IPS DF 4.7 (cell line): ENCODE measurements around the gene KNTC1.
"Not testable (repeated sequence)": the region's sequence is repeated elsewhere in the genome, so short reads cannot be mapped to it uniquely, and the experiment has no call there.

Experiments used
- DNase-seq: peaks from one replicate; pipeline ENCODE4 v3.0.0-alpha.2; 2013; ENCODE audit warnings: low spot score; ENCODE audit errors: extremely low read depth

Gene KNTC1

GRCh38 chr12:122508163-122508562, 18.9 kb upstream of the KNTC1 start:
- DNase-seq: no peak

DNA sequence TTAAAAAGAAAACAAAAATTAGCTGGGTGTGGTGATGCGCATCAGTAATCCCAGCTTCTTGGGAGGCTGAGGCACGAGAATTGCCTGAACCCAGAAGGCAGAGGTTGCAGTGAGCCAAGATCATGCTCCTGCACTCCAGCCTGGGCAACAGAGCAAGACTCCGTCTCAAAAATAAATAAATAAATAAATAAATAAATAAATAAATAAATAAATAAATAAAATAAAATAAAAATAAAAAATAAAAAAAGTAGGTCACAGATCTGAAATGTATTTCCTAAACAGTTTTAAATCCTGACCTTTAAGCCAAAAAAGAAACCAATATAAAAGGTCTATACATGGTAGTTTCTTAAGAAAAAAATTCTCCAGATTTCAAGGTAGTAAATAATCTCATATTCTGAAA, 14.0 kb upstream of the KNTC1 start:
- DNase-seq: not testable (repeated sequence)

DNA sequence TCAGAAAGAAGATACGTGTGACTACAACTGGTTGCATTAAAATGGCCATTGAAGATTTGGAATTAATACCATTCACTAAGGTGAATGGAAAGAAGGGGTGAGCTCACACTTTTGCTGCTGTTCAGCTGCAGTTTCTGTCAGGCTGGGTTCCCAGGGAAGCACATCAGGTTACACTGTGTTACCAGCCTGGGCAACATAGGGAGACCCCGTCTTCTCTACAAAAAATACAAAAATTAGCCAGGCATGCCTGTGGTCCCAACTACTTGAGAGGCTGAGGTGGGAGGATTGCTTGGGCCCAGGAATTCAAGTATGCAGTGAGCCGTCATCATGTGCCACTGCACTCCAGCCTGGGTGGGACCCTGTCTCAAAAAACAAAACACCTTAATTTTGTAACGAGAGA, 13.4 kb upstream of the KNTC1 start:
- DNase-seq: no peak

DNA sequence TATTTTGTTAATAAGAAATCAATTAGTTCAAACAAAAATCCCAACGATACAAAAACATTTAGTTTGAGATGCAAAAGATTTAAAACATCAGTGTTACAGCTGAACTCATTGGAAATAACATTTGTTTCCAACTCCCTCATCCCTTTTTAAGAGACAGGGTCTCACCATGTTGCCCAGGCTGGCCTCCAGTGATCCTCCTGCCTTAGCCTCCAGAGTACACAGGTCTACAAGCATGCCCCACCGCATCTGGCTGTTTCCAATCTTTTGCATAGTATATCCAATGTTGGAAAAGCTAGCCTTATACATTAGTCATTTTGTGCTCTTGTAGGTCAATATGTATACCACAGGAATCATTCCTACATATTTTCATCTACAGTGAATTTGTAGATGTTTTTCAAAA, 11.8 kb upstream of the KNTC1 start:
- no peak for DNase-seq

GRCh38 chr12:122516544-122517361, 10.3 kb upstream of the KNTC1 start:
- DNase-seq: no peak

- no peak for DNase-seq
Measured at GRCh38 chr12:122517877-122518276, 9.2 kb upstream of the KNTC1 start.

DNA sequence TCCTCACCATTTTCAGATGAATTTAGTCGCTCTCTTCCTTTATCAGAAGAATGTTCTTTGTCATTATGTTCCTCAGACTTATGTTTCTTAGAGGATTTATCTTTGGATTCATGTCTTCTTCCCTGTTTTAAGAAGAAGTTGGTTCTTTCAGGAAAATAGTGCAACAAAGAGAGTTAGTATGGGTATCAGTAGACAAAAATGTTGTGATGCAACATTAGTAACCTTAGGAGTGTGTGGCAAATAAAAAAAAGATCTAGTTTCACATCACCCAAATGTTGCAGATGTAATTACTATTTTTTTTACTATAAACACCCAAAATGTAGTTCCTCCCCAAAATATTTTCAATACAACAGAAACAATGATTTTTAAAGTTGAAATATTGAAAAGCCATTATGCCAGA, 8.1 kb upstream of the KNTC1 start:
- no peak for DNase-seq

GRCh38 chr12:122519418-122519817, 7.6 kb upstream of the KNTC1 start:
- DNase-seq: no peak

GRCh38 chr12:122520676-122521075, 6.4 kb upstream of the KNTC1 start:
- no peak for DNase-seq

DNA sequence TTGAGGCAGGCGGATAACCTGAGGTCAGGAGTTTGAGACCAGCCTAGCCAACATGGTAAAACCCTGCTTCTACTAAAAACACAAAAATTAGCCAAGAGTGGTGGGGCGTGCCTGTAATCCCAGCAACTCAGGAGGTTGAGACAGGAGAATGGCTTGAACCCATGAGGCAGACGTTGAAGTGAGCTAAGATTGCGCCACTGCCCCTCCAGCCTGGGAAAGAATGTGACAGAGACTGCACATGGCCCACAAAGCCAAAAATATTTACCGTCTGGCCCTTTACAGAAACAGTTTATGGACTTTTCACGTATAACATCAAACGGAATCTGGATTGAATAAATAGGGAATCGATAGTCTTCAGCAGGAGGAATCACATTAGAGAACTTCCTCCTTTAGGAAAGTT, 3.8 kb upstream of the KNTC1 start:
- DNase-seq: no peak

DNA sequence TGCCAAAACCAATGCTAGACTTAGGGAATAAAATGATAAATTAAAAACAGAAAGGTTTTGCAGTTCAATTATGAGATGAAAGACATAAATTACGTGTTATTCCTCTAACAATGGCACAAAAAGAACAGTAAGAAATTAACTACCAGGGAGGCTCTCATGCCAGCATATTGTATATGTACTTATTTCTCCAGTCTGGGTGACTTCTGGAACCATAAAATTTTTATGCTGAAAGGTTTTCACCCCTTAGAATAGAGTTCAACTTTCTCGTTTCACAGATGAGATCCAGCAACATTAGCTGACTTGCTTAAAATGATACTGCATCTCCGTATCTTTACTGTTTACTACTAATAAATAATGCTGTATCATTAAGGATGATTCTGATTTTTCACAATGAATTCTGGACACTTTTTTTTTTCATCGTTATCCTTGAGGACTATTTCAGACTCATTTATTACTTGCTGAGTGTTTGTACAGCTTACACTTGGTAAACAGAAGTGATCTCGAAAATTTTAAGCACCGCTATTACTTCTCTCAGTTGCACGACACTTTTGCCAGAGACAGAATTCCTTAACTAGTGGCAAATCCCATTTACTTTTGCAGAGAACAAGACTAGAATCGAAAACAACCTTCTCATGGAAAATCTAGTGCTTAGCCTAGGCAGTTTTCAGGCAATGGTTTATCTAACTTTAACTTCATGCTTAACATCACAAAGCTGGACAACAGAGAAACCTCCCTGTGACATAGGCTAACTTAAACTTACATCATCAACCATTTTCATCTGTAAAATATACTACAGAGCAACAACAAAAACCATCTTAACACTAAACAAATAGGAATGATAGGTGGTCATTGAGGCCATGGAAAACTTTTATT, 3.0 kb upstream of the KNTC1 start:
- no peak for DNase-seq

- DNase-seq: no peak
Measured at GRCh38 chr12:122527478-122527944, 462 bp downstream of the KNTC1 start.

DNA sequence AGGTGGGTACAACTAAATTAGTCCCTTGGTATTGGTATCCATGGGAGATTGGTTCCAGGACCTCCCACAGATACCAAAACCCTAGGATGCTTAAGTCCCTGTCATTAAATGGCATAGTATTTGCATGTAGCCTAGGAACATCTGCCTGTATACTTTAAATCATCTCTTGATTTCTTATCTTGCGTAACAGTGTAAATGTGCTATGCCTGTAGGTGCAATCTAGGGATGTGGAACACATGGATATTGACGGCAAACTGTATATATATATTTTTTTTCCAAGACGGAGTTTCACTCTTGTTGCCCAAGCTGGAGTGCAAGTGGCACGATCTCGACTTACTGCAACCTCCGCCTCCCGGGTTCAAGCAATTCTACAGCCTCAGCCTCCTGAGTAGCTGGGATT, 1.5 kb downstream of the KNTC1 start:
- no peak for DNase-seq

GRCh38 chr12:122528992-122529391, 1.9 kb downstream of the KNTC1 start:
- DNase-seq: no peak

GRCh38 chr12:122533856-122534255, 6.8 kb downstream of the KNTC1 start:
- DNase-seq: no peak

- no peak for DNase-seq
Measured at GRCh38 chr12:122537021-122537420, 10.0 kb downstream of the KNTC1 start.

GRCh38 chr12:122538496-122538895, 11.4 kb downstream of the KNTC1 start:
- DNase-seq: no peak

GRCh38 chr12:122544537-122544936, 17.5 kb downstream of the KNTC1 start:
- no peak for DNase-seq

DNA sequence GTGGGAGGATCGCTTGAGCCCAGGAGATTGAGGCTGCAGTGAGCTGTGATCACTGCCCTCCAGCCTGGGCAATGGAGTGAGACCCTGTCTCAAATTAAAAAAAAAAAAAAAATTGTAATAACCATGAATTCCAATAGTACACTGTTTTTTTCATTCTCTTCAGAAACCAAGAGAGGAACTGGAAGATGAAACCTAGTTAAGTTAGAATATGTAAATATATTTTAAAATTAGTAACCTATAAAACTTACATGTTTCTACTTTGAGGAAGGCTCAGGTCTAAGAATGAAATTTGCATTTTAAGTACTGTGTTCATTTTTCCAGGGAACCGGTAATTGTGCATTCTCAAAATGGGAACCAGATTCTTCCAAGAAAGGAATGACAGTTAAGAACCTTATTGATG, 18.8 kb downstream of the KNTC1 start:
- DNase-seq: no peak

GRCh38 chr12:122547330-122547729, 20.3 kb downstream of the KNTC1 start:
- DNase-seq: no peak

GRCh38 chr12:122558745-122559641, 31.9 kb downstream of the KNTC1 start:
- DNase-seq: no peak
